KBM-7 (cell line): ENCODE results near the gene KCNK7.

ENCODE experiments used
- DNase-seq: peaks from one replicate; pipeline ENCODE4 v3.0.0-alpha.2; 2015
- in situ Hi-C: fragments of 300-500 bp; cut with MboI; formaldehyde crosslinking; loops from 2 replicates; pipeline ENCODE4 v1.14.3; 2020; ENCODE audit warnings: low sequenced_read_pairs, low pct_unique_long_range_greater_than_20kb, mixed read lengths

The KCNK7 gene

GRCh38 chr11:65592858-65593517 lies 2.6 kb downstream of the KCNK7 start:
- no peak for DNase-seq
- in situ Hi-C loops: no loop called here

DNA sequence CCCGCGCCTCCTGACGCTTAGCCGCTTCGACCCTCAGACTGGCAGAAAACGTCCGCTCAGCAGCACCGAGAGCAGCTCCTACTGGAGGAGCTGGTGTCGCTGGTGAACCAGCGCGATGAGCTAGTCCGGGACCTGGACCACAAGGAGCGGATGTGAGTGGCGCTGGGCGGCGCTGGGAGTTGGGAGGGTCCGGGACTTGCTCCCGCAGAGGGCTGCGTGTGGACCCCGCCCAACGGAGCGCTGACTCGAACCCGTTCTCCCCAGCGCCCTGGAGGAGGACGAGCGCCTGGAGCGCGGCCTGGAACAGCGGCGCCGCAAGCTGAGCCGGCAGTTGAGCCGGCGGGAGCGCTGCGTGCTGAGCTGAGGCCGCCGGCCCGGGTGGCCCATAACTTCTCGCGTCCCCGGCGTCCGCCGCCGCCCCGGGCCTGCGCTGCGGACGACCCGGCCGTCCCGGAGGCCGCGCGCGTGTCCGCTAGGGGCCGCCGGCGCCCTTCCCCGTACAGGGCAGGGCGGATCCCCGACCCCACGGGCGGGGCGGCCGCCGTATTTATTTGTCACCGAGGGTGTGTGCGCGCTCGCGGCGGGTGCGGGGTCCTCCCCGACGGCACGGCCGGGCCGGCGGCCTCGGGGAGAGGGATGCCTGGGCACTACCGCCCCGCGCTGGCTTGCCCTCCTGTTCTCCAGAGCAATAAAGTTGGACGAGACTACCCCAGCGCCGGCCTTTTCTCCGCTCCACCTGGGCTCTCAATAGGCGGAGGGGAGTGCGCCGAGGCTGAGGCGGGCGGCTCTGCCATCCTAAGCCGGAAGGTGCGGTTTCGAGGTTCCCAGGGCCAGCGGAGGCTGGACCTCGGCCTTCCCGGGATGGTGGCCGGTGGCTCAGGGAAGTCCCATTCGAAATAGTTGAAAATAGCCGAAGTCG lies 3.4 kb downstream of the KCNK7 start:
- no peak for DNase-seq

DNA sequence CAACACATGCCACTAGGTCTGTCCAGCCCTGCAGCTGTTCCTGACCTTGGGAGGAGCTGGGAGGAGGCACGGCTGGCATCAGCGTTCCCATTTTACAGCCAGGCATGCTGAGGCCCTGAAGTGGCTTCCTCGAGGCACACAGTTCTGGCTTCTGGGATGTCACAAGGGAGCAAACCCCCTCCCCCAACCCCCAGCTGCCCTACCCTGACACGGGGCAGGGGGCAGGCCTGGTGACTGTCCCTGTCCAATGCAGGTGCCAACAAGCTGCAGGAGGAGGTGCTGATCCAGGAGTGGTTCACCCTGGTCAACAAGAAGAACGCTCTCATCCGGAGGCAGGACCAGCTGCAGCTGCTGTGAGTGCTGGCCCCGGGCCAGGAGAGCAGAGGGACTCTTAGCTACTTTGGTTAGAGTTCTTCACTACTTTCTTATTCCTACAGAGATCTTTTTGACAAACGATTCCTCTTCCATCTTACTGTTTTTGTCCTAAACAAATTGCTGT lies 5.3 kb downstream of the KCNK7 start:
- in situ Hi-C loops: no loop called here
- no peak for DNase-seq

More for the DNA sequence above, 3.4 kb downstream of the KCNK7 start:
- in situ Hi-C loops: no loop called here

- no peak for DNase-seq
- in situ Hi-C loops: no loop called here
These were observed 6.0 kb downstream of the KCNK7 start for GRCh38 chr11:65589444-65590239.

- in situ Hi-C loops: no loop called here
- DNase-seq: peak; percentile 78
These were observed 7.2 kb downstream of the KCNK7 start for GRCh38 chr11:65588199-65589054.

DNA sequence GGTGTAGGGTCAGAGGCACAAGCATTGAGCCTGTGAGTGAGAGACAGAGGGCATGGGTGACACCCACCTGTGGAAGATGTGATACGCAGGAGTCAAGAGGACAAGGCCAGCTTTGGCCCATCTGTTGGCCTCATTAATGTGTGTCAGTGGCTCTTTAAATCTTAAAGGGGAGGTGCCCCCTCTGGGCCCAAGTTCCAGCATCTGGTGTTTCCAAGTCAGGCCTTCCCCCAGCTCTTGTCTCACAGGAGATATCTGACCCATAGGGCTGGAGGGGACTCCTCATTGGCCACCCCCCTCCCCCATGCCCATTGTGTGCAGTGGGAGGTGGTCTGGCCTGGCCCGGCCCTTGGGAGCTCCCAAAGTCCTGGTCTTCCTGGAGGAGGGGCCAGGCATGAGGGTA lies 8.9 kb downstream of the KCNK7 start:
- no peak for DNase-seq
- in situ Hi-C loops: no loop called here

- in situ Hi-C loops: no loop called here
- no peak for DNase-seq
These were observed 9.4 kb downstream of the KCNK7 start for GRCh38 chr11:65586247-65586630.

- in situ Hi-C loops: no loop called here
- no peak for DNase-seq
These were observed 10.0 kb downstream of the KCNK7 start for GRCh38 chr11:65585396-65586246.

DNA sequence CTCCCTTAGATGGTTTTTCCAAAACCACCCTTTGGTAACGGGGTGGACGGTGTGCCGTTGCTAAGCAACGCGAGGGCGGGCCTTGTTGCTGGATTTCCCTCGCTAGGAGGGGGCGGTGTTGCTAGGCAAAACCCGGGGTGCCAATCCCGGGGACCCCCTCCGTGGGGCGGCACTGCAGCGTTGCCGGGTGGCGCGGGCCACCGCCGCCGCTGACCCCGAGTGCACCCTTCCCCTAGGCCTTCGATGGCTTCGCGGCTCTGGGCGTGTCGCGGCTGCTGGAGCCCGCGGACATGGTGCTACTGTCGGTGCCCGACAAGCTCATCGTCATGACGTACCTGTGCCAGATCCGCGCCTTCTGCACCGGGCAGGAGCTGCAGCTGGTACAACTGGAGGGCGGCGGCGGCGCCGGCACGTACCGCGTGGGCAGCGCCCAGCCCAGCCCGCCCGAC lies 10.9 kb downstream of the KCNK7 start:
- no peak for DNase-seq
- in situ Hi-C loops: no loop called here

DNA sequence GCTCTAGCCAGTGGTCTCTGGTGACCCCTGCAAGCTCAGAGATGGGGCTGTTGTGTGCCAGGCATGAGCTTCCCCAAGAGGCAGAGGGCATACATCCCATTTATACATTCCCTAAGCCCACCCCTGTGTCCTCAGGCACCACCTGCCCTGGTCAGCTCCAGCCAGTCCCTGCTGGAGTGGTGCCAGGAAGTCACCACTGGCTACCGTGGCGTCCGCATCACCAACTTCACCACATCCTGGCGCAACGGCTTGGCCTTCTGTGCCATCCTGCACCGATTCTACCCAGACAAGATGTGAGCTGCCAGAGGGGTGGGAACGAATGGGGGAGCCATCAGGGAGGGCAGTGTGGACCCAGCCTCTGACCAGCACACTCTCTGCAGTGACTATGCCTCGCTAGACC lies 11.5 kb downstream of the KCNK7 start:
- in situ Hi-C loops: no loop called here
- DNase-seq: no peak

- no peak for DNase-seq
- in situ Hi-C loops: no loop called here
These were observed 12.0 kb downstream of the KCNK7 start for GRCh38 chr11:65583589-65583988.

- no peak for DNase-seq
- in situ Hi-C loops: no loop called here
These were observed 13.7 kb downstream of the KCNK7 start for GRCh38 chr11:65581928-65582327.

DNA sequence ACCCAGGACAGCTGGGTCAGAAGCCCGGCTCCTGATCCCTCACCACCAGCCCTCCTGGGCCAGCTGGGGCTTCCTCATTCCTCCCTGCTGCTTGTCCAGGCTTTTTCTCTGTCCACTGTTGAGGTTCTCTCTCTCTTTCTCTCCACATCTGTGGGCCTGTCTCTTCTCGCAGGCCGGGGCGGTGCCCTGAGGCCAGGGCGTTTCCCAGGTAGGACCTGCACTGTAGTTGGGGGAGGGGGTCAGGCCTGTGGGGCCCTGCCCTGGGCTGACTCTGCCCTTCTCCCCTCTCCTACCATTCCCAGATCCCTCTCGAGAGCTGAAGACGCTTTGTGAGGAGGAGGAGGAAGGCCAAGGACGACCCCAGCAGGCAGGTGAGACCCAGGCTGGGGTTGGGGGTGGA lies 14.8 kb downstream of the KCNK7 start:
- in situ Hi-C loops: no loop called here
- no peak for DNase-seq

- DNase-seq: no peak
- in situ Hi-C loops: no loop called here
These were observed 15.4 kb downstream of the KCNK7 start for GRCh38 chr11:65580031-65580692.

DNA sequence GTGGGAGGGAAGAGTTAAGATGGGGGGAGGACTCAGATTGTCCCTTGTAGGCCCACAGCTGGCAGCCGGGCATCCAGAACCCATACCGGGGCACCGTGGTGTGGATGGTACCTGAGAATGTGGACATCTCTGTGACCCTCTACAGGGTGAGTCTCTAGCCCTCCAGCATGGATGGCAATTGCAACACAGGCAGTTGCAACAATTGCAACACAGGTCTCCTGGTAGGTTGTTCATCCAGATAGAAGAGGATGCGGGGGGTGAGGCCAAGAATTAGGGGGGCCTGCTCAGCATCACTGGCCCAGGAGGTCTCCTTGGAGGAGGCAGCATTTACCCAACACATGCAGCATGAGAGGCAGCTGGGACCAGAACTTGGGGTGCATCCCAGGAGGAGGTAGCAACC lies 16.3 kb downstream of the KCNK7 start:
- no peak for DNase-seq
- in situ Hi-C loops: no loop called here

- DNase-seq: no peak
These were observed 16.9 kb downstream of the KCNK7 start for GRCh38 chr11:65578667-65579066.

DNA sequence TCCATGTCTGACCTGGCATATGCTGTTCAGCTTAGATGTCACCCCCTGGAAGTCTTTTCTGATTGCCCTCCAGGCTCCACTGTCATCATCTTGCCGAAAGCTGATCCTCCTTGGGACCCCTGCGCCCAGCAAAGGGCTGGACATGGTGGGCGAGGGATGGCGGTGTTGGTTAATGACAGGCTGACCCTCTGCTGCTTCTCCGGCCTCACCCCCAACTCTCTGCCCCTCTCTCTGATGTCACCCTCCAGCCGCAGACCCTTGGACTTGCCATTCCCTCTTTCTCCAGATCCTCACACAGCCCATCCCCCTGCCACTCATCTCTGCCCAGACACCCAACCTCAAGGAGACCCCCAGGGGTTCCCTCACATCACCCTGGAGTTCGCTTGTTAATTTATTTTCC lies 17.5 kb downstream of the KCNK7 start:
- DNase-seq: no peak
- in situ Hi-C loops: no loop called here

More at GRCh38 chr11:65578667-65579066, 16.9 kb downstream of the KCNK7 start:
- in situ Hi-C loops: no loop called here
